EL (cell line): Measurements from ENCODE around the gene NTF4.
A peak's percentile ranks its signal among the peaks of the same experiment; 100 is the strongest.
"Not testable (repeated sequence)": the region's sequence is repeated elsewhere in the genome, so short reads cannot be mapped to it uniquely, and the experiment has no call there.

ENCODE experiments used
- DNase-seq: peaks from one replicate; pipeline ENCODE4 v3.0.0-alpha.2; 2016

NTF4 gene

DNA sequence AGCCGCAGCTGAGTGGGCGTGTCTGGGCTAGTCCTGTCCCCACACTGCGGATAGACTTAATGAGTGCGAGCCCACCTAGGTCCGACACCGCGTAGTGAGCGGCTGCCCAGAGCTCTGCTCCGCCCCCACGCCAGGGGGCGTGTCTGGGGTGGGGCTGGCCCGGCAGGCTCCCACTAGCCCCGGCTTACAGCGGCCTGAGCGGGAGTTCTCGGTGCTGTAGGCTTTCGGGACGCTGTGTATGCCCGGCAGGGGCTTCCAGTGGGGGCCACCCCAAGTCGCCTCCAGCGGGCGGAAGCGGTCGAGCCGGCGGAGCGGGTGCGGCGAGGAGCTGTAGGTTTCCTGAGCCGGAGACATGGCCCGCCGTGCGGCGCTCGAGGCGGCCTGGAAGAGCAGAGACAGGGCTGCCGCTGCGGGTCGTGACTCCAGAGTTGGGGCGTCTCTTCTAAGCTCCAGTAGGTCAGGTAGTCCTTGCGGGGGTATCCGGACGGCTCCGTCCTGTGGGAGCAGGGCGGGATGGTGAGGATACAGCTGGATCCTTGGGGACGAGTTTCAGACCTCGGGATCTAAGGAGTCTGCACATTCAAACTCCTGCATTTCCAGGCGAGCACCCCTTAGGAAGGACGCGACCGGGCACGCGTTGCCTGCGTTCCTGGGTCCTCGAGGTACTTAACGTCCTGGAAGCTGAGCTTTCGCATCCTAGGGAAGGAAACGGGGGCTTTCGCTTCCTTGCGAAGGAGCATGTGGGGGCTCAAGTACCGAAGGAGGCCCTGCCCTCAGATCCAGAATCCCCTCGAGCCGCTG lies 8.3 kb downstream of the NTF4 start:
- peak; percentile 74 for DNase-seq

DNA sequence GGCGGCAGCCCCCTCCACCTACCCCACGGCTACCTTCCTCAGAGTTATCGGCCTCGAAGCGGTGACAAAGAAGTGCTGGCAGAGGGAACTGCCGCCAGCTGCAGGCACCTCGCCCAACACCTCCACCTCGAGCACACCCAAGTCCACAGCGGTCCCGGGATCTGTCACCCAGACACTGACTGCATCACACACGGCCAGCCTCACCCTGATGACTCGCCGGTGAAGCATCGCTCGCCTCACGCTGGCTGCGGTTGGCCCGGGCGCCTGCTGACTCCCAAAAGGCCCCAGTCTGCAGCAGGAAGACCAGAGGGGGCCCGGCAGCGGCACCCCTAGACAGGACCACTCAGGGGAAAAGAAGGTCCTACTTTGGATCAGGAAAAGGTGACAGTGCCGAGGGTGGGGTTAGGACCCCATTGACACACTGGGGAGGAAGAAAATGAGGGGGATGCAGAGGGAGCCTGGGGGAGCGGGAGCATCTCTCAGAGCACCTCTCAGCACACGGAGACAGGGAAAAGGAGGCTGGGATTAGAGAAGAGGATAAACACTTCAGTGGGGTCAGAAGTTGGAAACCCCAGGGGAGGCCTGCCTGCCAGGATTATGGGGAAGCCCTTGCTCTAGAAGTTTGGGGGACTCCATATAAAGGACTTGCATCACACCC lies 14.1 kb downstream of the NTF4 start:
- peak; percentile 76 for DNase-seq

DNA sequence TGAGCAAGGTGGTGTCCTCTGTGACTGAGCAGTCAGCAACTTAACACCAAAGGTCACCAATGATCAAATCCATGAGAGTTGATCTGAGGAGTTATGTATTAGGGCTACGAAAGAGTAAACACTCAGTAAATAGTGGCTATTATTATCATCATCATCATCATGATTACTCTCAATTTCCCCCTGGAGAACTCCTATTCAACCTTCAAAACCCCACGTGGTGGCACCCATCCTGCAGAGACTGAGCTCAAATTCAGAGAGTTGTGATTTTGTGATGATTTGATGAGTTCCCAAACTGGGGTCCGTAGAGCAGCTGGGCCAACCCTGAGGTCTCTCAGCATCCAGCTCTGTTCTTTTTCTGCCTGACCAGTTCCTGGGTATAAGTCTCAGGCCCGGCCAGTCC lies 14.8 kb downstream of the NTF4 start:
- DNase-seq = not testable (repeated sequence)

DNA sequence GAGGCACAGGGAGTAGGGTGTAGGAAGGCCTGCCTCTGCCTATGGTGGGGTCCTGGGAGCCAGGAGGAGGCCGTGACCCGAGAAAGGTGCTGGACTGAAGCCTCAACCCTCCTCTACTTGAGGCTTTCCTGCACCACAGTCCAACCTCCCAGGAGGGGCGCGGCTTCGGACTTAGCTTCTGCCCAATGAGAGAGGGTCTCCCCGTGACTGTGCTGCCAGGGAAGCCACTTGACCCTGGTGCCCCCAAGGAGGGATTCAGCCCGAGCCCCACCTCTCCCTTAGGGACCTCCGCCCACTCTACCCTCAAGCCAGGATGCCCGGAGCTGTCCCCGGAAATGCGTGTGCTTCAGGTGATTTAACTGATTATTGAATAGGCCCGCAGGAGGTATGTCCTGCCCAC lies 15.6 kb downstream of the NTF4 start, which contains the start of gene CGB8:
Gene CGB8, minus strand, starts transcription at position 101 of the 400 bp plus-strand sequence. CDS start 372 bp downstream, outside the sequence.
- not testable (repeated sequence) for DNase-seq

DNA sequence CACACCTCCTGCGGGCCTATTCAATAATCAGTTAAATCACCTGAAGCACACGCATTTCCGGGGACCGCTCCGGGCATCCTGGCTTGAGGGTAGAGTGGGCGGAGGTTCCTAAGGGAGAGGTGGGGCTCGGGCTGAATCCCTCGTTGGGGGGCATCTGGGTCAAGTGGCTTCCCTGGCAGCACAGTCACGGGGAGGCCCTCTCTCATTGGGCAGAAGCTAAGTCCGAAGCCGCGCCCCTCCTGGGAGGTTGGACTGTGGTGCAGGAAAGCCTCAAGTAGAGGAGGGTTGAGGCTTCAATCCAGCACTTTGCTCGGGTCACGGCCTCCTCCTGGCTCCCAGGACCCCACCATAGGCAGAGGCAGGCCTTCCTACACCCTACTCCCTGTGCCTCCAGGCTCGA lies 21.1 kb downstream of the NTF4 start, which contains the start of gene CGB5:
Gene CGB5, plus strand, starts transcription at position 301 of the 400 bp plus-strand sequence. CDS start 362 bp downstream, outside the sequence.
- DNase-seq = not testable (repeated sequence)

DNA sequence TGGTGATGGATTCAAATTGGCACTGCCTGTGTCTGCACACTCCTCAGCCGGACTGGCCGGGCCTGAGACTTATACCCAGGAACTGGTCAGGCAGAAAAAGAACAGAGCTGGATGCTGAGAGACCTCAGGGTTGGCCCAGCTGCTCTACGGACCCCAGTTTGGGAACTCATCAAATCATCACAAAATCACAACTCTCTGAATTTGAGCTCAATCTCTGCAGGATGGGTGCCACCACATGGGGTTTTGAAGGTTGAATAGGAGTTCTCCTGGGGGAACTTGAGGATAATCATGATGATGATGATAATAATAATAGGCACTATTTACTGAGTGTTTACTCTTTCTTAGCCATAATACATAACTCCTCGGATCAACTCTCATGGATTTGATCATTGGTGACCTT lies 22.0 kb downstream of the NTF4 start:
- DNase-seq = not testable (repeated sequence)

DNA sequence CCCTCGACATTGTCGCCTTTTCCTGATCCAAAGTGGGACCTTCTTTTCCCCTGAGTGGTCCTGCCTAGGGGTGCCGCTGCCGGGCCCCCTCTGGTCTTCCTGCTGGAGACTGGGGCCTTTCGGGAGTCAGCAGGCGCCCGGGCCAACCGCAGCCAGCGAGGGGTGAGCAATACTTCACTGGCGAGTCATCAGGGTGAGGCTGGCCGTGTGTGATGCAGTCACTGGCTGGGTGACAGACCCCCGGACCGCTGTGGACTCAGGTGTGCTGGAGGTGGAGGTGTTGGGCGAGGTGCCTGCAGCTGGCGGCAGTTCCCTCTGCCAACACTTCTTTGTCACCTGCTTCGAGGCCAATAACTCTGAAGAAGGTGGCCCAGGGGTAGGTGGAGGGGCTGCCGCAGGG lies 22.4 kb downstream of the NTF4 start:
- peak; percentile 59 for DNase-seq

DNA sequence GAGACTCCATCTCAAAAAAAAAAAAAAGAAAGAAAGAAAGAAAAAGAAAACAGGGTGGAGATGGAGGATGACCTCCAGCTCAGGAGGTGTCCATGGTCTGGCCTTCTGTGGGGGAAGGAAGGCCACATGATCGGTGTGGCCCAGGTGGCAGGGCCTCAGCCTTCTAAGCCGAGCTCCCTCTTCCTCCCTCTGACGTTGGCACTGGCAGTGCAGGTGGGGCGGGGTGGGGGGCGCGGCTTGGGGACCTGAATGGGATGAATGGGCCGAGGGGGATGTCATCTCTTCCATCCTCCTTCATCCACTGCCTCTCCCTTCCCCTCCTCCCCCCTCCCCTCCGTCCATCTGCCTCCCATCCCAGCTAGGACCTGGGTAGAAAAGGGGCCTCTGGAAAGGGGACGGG lies 24.9 kb downstream of the NTF4 start:
- not testable (repeated sequence) for DNase-seq

DNA sequence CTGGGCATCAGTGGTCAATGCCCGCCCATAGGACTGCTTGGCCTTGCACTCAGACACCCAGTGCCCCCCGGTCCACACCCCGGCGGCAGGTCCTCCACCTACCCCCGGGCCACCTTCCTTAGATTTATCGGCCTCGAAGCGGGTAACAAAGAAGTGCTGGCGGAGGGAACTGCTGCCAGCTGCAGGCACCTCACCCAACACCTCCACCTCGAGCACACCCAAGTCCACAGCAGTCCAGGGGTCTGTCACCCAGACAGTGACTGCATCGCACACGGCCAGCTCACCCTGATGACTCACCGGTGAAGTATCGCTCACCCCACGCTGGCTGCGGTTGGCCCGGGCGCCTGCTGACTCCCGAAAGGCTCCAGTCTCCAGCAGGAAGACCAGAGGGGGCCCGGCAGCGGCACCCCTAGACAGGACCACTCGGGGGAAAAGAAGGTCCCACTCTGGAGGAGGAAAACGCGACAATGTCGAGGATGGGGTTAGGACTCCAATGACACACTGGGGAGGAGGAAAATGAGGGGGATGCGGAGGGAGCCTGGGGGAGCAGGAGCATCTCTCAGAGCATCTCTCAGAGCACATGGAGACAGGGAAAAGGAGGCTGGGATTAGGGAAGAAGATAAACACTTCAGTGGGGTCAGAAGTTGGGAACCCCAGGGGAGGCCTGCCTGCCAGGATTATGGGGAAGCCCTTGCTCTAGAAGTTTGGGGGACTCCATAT lies 25.9 kb downstream of the NTF4 start:
- peak; percentile 89 for DNase-seq

DNA sequence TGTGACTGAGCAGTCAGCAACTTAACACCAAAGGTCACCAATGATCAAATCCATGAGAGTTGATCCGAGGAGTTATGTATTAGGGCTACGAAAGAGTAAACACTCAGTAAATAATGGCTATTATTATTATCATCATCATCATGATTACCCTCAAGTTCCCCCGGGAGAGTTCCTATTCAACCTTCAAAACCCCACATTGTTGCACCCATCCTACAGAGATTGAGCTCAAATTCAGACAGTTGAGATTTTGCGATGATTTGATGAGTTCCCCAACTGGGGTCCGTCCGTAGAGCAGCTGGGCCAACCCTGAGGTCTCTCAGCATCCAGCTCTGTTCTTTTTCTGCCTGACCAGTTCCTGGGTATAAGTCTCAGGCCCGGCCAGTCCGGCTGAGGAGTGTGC lies 26.5 kb downstream of the NTF4 start:
- not testable (repeated sequence) for DNase-seq

DNA sequence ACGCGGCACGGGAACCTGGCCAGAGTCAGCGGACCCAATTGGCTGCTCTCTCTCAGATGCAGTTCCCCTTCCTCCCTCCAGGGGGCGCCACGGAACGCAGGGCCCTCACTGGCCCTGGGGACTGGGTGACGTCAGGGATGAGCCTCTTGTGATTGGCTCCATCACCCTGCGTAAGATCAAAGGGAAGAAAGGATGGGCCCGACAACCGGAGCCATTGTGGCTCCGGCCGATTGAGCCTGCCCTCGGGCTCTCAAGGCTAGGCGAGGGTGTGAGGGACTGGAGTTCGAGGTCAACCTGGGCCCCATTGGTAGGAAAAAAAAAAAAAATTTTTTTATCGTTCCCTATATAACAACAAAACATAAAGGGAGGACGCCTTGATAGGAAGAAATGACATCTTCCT lies 27.8 kb downstream of the NTF4 start, which contains the start of gene CGB1:
Gene CGB1, minus strand, starts transcription at position 81 of the 400 bp plus-strand sequence. CDS start 184 bp downstream, outside the sequence.
- not testable (repeated sequence) for DNase-seq

DNA sequence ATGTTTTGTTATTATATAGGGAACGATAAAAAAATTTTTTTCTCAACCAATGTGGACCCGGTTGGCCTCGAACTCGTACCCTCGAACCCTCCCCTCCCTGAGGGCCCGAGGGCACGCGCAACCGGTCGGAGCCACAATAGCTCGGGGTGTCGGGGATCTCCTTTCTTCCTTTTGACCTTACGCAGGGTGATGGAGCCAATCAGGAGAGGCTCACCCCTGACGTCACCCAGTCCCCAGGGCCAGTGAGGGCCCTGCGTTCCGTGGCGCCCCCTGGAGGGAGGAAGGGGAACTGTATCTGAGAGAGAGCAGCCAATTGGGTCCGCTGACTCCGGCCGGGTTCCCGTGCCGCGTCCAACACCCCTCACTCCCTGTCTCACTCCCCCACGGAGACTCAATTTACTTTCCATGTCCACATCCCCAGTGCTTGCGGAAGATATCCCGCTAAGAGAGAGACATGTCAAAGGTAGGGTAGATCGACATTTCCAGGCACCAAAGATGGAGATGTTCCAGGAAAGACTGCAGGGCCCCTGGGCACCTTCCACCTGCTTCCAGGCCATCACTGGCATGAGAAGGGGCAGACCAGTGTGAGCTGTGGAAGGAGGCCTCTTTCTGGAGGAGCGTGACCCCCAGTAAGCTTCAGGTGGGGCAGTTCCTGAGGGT lies 32.8 kb downstream of the NTF4 start, which contains the start of gene CGB2:
Gene CGB2, plus strand, starts transcription at position 249 of the 660 bp plus-strand sequence. Its CDS starts 206 bp downstream, at position 455.
- DNase-seq = not testable (repeated sequence)

DNA sequence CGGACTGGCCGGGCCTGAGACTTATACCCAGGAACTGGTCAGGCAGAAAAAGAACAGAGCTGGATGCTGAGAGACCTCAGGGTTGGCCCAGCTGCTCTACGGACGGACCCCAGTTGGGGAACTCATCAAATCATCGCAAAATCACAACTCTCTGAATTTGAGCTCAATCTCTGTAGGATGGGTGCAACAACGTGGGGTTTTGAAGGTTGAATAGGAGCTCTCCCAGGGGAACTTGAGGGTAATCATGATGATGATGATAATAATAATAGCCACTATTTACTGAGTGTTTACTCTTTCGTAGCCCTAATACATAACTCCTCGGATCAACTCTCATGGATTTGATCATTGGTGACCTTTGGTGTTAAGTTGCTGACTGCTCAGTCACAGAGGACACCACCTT lies 34.3 kb downstream of the NTF4 start:
- DNase-seq = not testable (repeated sequence)

DNA sequence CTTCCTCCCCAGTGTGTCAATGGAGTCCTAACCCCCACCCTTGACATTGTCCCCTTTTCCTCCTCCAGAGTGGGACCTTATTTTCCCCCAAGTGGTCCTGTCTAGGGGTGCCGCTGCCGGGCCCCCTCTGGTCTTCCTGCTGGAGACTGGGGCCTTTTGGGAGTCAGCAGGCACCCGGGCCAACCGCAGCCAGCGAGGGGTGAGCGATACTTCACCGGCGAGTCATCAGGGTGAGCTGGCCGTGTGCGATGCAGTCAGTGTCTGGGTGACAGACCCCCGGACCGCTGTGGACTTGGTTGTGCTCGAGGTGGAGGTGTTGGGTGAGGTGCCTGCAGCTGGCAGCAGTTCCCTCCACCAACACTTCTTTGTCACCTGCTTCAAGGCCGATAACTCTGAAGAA lies 34.9 kb downstream of the NTF4 start:
- DNase-seq = peak; percentile 55

DNA sequence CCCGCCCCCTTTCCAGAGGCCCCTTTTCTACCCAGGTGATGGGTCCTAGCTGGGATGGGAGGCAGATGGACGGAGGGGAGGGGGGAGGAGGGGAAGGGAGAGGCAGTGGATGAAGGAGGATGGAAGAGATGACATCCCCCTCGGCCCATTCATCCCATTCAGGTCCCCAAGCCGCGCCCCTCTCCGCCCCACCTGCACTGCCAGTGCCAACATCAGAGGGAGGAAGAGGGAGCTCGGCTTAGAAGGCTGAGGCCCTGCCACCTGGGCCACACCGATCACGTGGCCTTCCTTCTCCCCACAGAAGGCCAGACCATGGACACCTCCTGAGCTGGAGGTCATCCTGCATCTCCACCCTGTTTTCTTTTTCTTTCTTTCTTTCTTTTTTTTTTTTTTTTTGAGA lies 35.9 kb downstream of the NTF4 start:
- DNase-seq = not testable (repeated sequence)

DNA sequence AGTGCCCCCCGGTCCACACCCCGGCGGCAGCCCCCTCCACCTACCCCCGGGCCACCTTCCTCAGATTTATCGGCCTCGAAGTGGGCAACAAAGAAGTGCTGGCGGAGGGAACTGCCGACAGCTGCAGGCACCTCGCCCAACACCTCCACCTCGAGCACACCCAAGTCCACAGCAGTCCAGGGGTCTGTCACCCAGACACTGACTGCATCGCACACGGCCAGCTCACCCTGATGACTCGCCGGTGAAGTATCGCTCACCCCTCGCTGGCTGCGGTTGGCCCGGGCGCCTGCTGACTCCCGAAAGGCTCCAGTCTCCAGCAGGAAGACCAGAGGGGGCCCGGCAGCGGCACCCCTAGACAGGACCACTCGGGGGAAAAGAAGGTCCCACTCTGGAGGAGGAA lies 39.0 kb downstream of the NTF4 start:
- DNase-seq = not testable (repeated sequence)

DNA sequence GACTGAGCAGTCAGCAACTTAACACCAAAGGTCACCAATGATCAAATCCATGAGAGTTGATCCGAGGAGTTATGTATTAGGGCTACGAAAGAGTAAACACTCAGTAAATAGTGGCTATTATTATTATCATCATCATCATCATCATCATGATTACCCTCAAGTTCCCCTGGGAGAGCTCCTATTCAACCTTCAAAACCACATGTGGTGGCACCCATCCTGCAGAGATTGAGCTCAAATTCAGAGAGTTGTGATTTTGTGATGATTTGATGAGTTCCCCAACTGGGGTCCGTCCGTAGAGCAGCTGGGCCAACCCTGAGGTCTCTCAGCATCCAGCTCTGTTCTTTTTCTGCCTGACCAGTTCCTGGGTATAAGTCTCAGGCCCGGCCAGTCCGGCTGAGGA lies 39.5 kb downstream of the NTF4 start:
- DNase-seq = not testable (repeated sequence)

DNA sequence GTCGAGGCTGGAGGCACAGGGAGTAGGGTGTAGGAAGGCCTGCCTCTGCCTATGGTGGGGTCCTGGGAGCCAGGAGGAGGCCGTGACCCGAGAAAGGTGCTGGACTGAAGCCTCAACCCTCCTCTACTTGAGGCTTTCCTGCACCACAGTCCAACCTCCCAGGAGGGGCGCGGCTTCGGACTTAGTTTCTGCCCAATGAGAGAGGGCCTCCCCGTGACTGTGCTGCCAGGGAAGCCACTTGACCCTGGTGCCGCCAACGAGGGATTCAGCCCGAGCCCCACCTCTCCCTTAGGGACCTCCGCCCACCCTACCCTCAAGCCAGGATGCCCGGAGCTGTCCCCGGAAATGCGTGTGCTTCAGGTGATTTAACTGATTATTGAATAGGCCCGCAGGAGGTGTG lies 40.4 kb downstream of the NTF4 start, which contains the start of gene CGB3:
Gene CGB3, minus strand, starts transcription at position 101 of the 400 bp plus-strand sequence. CDS start 362 bp downstream, outside the sequence.
- not testable (repeated sequence) for DNase-seq

DNA sequence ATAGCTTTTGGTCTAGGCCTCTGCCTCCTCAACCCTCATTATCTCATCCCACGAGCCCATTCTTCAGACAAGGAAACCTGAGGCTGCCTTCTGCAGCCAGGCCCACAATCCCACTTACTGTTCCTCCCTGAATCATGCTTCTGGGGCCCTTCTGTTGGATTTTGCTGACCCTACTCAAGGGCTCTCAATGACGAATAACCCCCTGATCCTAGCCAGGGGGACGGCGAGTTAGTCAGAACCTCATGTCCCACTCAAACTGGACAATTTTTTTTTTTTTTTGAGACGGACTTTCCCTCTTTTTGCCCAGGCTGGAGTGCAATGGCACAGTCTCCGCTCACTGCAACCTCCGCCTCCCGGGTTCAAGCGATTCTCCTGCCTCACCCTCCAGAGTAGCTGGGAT lies 42.5 kb downstream of the NTF4 start:
- no peak for DNase-seq

DNA sequence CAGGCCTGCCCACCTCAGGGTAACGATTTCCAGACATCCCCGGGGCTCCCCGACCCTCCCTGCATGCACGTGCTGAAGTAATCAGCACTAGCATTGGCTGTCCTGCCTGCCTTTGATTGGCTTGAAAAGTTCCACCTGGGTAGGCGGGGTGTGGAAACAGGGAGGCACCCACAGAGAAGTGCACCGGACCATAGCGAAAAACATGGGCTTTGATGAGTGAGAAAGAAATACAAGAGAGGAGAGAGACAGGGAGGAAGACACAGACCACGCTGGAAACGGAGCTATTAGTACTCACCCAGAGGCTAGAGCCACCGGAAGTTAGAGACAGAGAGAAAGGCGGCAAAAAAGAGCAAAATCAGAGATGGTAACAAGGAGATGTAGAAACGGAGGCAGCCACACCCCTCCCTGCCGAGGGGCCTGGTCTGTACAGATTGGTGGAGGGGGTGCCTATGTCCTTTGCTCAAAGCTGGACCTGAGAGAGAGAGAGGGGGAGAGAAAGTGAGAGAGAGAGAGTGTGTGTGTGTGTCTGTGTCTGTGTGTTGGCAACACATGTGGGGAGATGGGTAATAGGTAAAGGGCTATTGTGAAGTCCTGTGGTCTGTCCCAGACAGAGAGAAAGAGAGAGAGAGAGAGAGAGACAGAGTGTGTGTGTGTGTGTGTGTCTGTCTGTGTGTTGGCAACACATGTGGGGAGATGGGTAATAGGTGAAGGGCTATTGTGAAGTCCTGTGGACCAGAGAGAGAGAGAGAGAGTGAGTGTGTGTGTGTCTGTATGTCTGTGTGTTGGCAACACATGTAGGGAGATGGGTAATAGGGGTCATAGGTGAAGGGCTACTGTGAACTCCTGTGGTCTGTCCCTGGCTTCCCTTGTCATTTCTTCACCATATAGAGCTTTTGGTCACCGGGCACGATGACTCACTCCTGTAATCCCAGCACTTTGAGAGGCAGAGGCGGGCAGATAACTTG lies 43.4 kb downstream of the NTF4 start:
- peak; percentile 72 for DNase-seq

DNA sequence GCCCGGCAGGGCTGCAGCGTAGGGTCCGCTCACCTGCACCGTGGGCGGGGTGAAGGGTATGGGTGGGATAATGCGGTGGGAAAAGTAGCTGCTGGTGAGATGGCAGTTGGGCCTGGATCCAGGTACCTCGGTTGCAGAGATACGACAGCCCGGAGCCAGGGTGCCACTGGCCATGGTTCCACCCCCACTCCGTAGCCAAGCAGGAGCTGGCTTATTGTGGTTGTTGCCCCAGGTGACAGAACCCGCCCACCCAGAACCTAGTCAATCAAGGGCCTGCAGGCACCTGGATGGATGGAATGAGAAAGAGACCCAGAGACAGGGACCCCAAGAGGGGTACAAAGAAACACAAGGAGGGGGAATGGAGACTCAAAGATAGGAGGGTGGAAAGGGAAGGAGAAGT lies 44.3 kb downstream of the NTF4 start:
- DNase-seq = no peak
